ENCODE measurements around the gene SSTR5. TPM values are rescaled to one million over a fixed set of nuclear protein-coding genes. Genes with fewer than 3 reads are reported as not detected.
A peak's percentile ranks its signal among the peaks of the same experiment; 100 is the strongest.

SSTR5 gene
- total RNA-seq, 1 experiment from 2014 or later: not detected

GRCh38 chr16:1099189-1100083 lies 26.9 kb downstream of the SSTR5 start:
- Histone ChIP-seq H3K36me3 (no peaks in the 10 kb centered on the region), H3K4me3 (no peak overlapping the region), H3K9me3 (no peaks in the 10 kb centered on the region), H3K27me3 (peaks cover 19% of the 10 kb centered on the region)
- DNase-seq: no peak

- H3K4me3 ChIP-seq: no peak overlapping the region
- DNase-seq: no peak
- no peaks in the 10 kb centered on the region for H3K9me3 ChIP-seq
- no peaks in the 10 kb centered on the region for H3K36me3 ChIP-seq
- peaks cover 27% of the 10 kb centered on the region for H3K27me3 ChIP-seq
Observed at GRCh38 chr16:1100084-1100800, 27.7 kb downstream of the SSTR5 start.

DNA sequence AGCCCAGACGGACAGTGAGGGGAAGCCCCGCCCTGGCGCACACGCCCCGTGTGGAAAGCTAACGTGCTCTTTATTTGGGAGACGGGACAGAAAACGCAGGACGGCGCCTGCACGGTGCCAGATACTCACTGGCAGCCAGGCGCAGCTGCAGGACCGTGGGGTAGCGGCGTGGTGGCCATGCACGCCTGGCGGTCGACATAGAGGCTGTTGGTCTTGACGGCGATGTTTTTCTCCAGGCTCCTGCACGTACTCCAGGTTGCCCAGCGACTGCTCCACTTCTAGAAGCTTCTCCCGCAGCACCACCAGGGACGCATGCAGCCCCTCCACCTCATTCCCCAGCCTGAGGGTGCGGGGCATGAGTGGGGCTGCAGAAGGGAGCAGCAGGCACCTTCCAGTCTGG lies 28.6 kb downstream of the SSTR5 start:
- Histone ChIP-seq H3K36me3 (no peaks in the 10 kb centered on the region), H3K9me3 (no peaks in the 10 kb centered on the region), H3K4me3 (no peak overlapping the region), H3K27me3 (peaks cover 36% of the 10 kb centered on the region)
- DNase-seq: no peak

- Histone ChIP-seq H3K27me3 (peaks cover 37% of the 10 kb centered on the region), H3K36me3 (no peaks in the 10 kb centered on the region)
Observed at GRCh38 chr16:1101573-1102332, 29.2 kb downstream of the SSTR5 start.

GRCh38 chr16:1102333-1102700 lies 29.8 kb downstream of the SSTR5 start:
- no peaks in the 10 kb centered on the region for H3K9me3 ChIP-seq
- DNase-seq: no peak
- H3K36me3 ChIP-seq: no peaks in the 10 kb centered on the region
- no peak overlapping the region for H3K4me3 ChIP-seq
- H3K27me3 ChIP-seq: peaks cover 41% of the 10 kb centered on the region

More at GRCh38 chr16:1101573-1102332, 29.2 kb downstream of the SSTR5 start:
- DNase-seq: no peak
- H3K9me3 ChIP-seq: no peaks in the 10 kb centered on the region
- H3K4me3 ChIP-seq: no peak overlapping the region

DNA sequence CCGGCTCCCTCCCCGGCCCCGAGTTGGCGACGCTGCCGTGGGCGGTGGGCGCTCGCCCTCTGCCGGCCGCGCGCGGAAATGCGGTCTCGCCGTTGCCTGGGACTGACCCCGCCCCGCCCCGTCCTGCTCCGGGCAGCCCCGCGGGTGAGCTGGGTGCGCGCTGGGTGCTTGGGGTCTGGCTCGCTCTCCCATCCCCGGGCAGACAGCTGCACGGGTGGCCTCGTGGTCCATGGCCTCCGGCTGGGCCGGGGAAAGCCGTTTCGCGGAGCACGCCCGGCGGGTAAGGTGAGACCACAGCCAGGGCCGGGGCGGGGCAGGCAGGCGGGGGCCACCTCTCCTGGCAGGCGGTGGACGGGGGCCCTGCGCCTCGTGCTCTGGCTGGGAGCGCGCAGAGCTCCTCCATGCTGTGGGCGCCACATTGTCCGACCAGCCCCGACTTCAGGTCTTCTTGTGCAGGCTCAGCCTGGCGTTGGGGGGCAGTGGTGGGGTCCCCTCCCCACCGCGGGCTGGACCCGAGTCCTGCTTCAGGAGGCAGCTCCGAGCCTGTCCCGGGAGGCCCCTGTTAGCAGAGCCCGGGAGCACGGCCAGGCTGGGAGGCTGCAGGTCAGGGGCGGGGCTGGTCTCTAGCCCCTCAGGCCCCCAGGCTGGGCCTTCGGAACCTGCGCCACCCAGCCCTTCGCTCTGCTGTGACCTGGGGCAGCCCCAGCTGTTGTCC lies 30.5 kb downstream of the SSTR5 start:
- Histone ChIP-seq H3K4me3 (no peak overlapping the region), H3K9me3 (no peaks in the 10 kb centered on the region), H3K36me3 (no peaks in the 10 kb centered on the region), H3K27me3 (peaks cover 45% of the 10 kb centered on the region)
- DNase-seq: peak; percentile 64

GRCh38 chr16:1103636-1103980 lies 31.1 kb downstream of the SSTR5 start:
- Histone ChIP-seq H3K4me3 (no peak overlapping the region), H3K27me3 (peaks cover 50% of the 10 kb centered on the region), H3K36me3 (no peaks in the 10 kb centered on the region), H3K9me3 (no peaks in the 10 kb centered on the region)
- no peak for DNase-seq

DNA sequence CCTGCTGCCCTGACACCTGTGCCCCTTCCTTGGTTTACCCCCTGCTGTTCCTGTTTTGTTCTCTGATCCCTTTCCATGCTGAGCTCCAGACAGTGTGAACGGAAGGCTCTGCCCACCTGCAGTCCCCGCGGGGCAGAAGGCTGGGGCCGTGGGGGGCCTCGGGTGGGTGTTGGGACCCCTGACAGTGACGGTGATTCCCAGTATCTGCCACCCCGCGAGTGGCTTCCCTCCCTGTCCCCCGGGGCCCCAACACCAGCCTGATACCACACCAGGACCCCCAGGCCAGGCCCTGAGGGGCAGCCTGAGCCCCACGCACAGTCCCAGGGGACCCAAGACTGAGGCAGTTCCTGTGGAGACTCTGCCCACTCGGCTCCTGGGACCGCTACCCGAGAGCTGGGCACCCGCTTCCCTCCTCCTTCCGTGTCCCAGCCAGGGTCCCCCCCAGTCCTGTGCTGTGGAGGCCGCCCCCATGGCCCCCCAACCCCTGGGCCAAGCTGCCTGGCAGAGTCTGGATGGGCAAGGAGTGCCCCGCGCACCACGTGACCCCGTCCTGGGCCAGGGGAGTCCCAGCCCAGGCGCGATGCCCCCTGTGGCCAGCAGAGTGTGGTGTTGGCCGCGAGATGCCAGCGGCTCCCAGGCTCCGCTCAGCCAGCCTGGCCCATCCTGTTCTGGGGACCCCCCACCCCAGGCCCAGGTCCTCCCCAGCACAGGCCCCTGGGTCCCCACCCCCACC lies 33.5 kb downstream of the SSTR5 start:
- Histone ChIP-seq H3K36me3 (no peaks in the 10 kb centered on the region), H3K27me3 (peaks cover 57% of the 10 kb centered on the region)
- peak; percentile 74 for DNase-seq

GRCh38 chr16:1106659-1107058 lies 34.1 kb downstream of the SSTR5 start:
- Histone ChIP-seq H3K4me3 (no peak overlapping the region), H3K27me3 (peaks cover 57% of the 10 kb centered on the region), H3K36me3 (no peaks in the 10 kb centered on the region), H3K9me3 (no peaks in the 10 kb centered on the region)
- no peak for DNase-seq

More for the DNA sequence above, 33.5 kb downstream of the SSTR5 start:
- H3K9me3 ChIP-seq: no peaks in the 10 kb centered on the region
- no peak overlapping the region for H3K4me3 ChIP-seq

DNA sequence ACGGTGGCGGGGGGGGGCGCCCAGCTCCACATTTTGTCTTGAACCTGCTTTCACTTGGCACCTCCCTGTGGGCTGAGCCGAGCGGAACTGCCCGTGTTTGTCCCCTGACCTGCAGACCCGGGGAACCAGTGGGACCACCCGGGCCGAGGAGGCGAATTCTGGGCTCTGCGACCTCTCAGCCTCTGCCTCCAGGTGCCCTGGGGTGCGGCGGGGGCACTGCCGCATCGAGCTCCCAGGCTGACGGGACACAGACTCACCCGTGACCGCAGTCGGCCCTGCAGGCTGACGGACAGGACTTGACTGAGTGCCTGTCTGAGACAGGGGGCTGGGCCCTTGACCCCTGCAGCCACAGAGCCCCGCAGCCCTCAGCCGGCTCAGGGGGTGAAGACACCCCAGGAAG lies 34.6 kb downstream of the SSTR5 start:
- Histone ChIP-seq H3K27me3 (peaks cover 59% of the 10 kb centered on the region), H3K9me3 (no peaks in the 10 kb centered on the region), H3K36me3 (no peaks in the 10 kb centered on the region), H3K4me3 (no peak overlapping the region)
- DNase-seq: no peak

- peaks cover 58% of the 10 kb centered on the region for H3K27me3 ChIP-seq
Observed at GRCh38 chr16:1107731-1108130, 35.2 kb downstream of the SSTR5 start.

DNA sequence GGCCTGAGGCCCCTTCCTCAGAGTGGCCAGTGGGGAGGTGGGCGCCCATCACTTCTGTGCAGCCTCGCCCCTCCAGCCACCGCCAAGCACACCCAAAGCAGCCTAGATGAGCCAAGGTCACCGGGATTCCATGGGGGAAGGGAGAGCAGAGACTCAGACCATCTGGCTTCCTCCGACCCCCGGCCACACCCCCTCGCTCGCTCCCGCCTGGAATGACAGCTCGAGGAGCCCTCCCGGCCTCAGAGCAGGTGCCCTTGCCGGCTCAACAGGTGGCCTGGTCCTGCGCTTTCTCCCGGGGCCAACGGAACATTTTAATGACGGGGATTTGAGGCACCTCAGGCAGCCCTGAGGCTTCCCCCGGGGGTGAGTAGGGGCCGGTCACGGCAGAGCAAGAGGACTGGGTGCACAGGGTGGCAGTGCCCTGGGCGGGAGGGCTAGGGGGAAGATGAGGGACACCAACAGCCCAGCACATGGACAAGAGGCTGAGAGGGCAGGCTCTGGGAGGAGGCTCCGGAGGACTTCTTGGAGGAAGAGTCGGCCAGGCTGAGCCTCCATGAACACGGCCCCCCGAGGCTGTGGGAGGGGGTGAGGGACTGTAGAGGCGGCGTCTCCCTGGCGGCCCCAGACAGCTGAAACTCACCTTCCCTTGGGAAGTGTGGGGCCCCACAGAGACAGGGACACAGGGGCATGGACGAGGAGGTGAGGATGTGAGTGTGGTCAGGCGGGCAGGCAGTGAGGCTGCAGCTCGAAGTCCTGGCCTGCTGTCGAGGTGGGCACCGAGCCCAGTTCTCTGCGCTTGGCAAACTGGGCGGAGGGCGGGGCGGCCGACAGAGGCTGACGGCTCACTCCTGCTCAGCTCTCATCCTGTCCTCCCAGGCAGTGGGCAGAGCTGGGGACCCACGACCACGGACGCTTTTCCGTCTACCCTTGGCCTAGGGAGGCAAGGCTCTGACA lies 36.0 kb downstream of the SSTR5 start:
- peaks cover 58% of the 10 kb centered on the region for H3K27me3 ChIP-seq

More at GRCh38 chr16:1107731-1108130, 35.2 kb downstream of the SSTR5 start:
- Histone ChIP-seq H3K4me3 (no peak overlapping the region), H3K36me3 (no peaks in the 10 kb centered on the region), H3K9me3 (no peaks in the 10 kb centered on the region)
- no peak for DNase-seq

DNA sequence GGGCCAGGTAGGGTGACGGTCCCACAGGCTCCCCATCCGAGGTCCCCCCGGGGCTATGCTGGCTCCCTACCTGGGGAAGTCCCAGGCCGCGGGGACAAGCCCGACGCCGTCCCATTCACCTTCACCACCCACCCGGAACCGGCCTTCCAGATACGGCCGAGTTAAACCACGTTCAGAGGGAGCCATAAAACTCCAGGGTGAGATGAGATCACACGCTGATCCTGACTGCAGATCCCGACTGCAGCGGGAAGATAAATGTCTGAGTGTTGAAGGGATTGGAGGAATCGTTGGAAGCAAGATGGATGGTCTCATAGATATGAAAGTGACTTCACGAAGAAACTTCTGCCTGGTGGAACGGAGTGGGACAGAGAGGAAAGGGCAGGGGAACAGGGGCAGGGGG lies 37.1 kb downstream of the SSTR5 start:
- Histone ChIP-seq H3K9me3 (no peaks in the 10 kb centered on the region), H3K27me3 (peaks cover 48% of the 10 kb centered on the region), H3K4me3 (no peak overlapping the region), H3K36me3 (no peaks in the 10 kb centered on the region)
- DNase-seq: no peak

More for the DNA sequence above, 36.0 kb downstream of the SSTR5 start:
- Histone ChIP-seq H3K36me3 (no peaks in the 10 kb centered on the region), H3K4me3 (no peak overlapping the region), H3K9me3 (no peaks in the 10 kb centered on the region)
- peak; percentile 87 for DNase-seq

- H3K27me3 ChIP-seq: peaks cover 27% of the 10 kb centered on the region
Observed at GRCh38 chr16:1112506-1113184, 40.1 kb downstream of the SSTR5 start.

More at GRCh38 chr16:1112506-1113184, 40.1 kb downstream of the SSTR5 start:
- H3K4me3 ChIP-seq: no peak overlapping the region
- no peak for DNase-seq
- H3K9me3 ChIP-seq: no peaks in the 10 kb centered on the region
- H3K36me3 ChIP-seq: no peaks in the 10 kb centered on the region

All from MG63 (cell line).